MM.1S (cell line): ENCODE results near the gene AQP10.
A peak's percentile ranks its signal among the peaks of the same experiment; 100 is the strongest.

Experiments used
- DNase-seq: peaks from one replicate; pipeline ENCODE4 v3.0.0-alpha.2; 2015
- H2AFZ ChIP-seq: fragments of 300-600 bp; sonication (generic); 2 replicates; pipeline ENCODE4 v1.6.0; 2016; ENCODE audit warnings: antibody characterized with exemption, low read length
- H3F3A ChIP-seq: fragments of 300-600 bp; sonication (generic); 2 replicates; pipeline ENCODE4 v1.6.1; 2016; ENCODE audit warnings: mild to moderate bottlenecking, antibody characterized with exemption, low read length, moderate library complexity, mixed read lengths; ENCODE audit not compliant: insufficient read depth
- H3K27ac ChIP-seq: fragments of 300-600 bp; sonication (generic); 2 replicates; pipeline ENCODE4 v1.5.1; 2016; ENCODE audit warnings: mild to moderate bottlenecking, low read length
- H3K27me3 ChIP-seq: fragments of 300-600 bp; sonication (generic); replicated peaks from 2 replicates; pipeline ENCODE4 v1.6.0; 2016; ENCODE audit warnings: low read length; ENCODE audit not compliant: insufficient read depth
- H3K36me3 ChIP-seq: fragments of 300-600 bp; sonication (generic); replicated peaks from 2 replicates; pipeline ENCODE4 v1.6.1; 2016; ENCODE audit warnings: mild to moderate bottlenecking, low read length, mixed read lengths; ENCODE audit not compliant: insufficient read depth
- H3K4me1 ChIP-seq: fragments of 300-600 bp; sonication (generic); 2 replicates; pipeline ENCODE4 v1.6.1; 2016; ENCODE audit warnings: low read length, mixed read lengths
- H3K4me2 ChIP-seq: fragments of 300-600 bp; sonication (generic); 2 replicates; pipeline ENCODE4 v1.6.0; 2016; ENCODE audit warnings: low read depth, low read length
- H3K4me3 ChIP-seq: fragments of 300-600 bp; sonication (generic); 2 replicates; pipeline ENCODE4 v1.5.1; 2016; ENCODE audit warnings: low read length, mixed read lengths
- H3K79me2 ChIP-seq: fragments of 300-600 bp; sonication (generic); 2 replicates; pipeline ENCODE4 v1.6.1; 2016; ENCODE audit warnings: mixed run types, low read length, mixed read lengths
- H3K9ac ChIP-seq: fragments of 300-600 bp; sonication (generic); 2 replicates; pipeline ENCODE4 v1.6.1; 2016; ENCODE audit warnings: low read length, mixed read lengths
- H3K9me2 ChIP-seq: fragments of 300-600 bp; sonication (generic); replicated peaks from 2 replicates; pipeline ENCODE4 v1.6.1; 2016; ENCODE audit warnings: mild to moderate bottlenecking, low read length, mixed read lengths; ENCODE audit not compliant: insufficient read depth
- H3K9me3 ChIP-seq: fragments of 300-600 bp; sonication (generic); replicated peaks from 2 replicates; pipeline ENCODE4 v1.6.1; 2016; ENCODE audit warnings: mild to moderate bottlenecking, low read length, mixed read lengths; ENCODE audit not compliant: insufficient read depth
- H4K20me1 ChIP-seq: fragments of 300-600 bp; sonication (generic); 2 replicates; pipeline ENCODE4 v1.6.1; 2016; ENCODE audit warnings: mild to moderate bottlenecking, low read length, moderate library complexity, mixed read lengths; ENCODE audit not compliant: insufficient read depth
- EZH2 ChIP-seq: fragments of 300-600 bp; sonication (generic); optimal IDR thresholded peaks from 2 replicates; pipeline ENCODE3; 2017; ENCODE audit warnings: low read depth, mild to moderate bottlenecking, antibody characterized with exemption, low read length, mixed read lengths
- EZH2phosphoT487 ChIP-seq: fragments of 300-600 bp; sonication (generic); IDR thresholded peaks from 2 replicates; pipeline ENCODE4 v1.6.1; 2018; ENCODE audit warnings: antibody characterized with exemption, low read length
- TF ChIP-seq, protein P1 (sequence below): fragments of 300-600 bp; sonication (generic); IDR thresholded peaks from 2 replicates; pipeline ENCODE4 v1.5.1; 2016; ENCODE audit warnings: antibody characterized with exemption, low read length, mixed read lengths

The AQP10 gene

DNA sequence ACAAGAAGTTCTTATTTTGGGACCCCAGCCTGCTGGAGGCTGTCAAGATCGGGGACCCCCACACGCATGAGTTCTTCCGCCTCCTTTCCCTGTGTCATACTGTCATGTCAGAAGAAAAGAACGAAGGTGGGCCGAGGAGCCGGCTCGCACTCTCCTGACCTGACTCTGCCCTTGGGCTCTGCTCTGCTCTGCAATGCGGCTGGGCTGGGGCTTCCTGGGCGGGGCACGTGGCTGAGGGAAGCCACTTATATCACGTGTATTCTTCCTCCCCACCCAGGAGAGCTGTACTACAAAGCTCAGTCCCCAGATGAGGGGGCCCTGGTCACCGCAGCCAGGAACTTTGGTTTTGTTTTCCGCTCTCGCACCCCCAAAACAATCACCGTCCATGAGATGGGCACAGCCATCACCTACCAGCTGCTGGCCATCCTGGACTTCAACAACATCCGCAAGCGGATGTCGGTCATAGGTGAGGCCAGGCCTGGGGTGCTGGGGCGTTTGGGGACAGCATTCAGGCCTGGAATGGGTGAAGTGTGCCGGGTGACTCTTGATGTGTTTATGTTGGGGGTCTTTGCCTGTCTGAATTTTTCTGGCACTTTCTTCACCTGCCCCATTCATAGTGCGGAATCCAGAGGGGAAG is 22.1 kb downstream of the AQP10 start:
- Histone ChIP-seq H3K4me2 (no peak overlapping the region), H3K36me3 (peaks cover 67% of the 10 kb centered on the region), H3K27me3 (no peaks in the 10 kb centered on the region), H2AFZ (no peak overlapping the region), H3F3A (0 out of 2 replicates have a peak, but pooled peaks cover 6% of the 10 kb centered on the region), H3K27ac (no peak overlapping the region), H3K9ac (no peak overlapping the region), H3K79me2 (peaks cover 57% of the 10 kb centered on the region), H3K9me3 (no peaks in the 10 kb centered on the region), H3K4me3 (no peak overlapping the region), H4K20me1 (no peaks in the 10 kb centered on the region), H3K4me1 (no peaks in the 10 kb centered on the region), H3K9me2 (no peaks in the 10 kb centered on the region)
- TF ChIP-seq EZH2phosphoT487 (no peak), EZH2 (no peak)
- TF ChIP-seq, protein P1, sequence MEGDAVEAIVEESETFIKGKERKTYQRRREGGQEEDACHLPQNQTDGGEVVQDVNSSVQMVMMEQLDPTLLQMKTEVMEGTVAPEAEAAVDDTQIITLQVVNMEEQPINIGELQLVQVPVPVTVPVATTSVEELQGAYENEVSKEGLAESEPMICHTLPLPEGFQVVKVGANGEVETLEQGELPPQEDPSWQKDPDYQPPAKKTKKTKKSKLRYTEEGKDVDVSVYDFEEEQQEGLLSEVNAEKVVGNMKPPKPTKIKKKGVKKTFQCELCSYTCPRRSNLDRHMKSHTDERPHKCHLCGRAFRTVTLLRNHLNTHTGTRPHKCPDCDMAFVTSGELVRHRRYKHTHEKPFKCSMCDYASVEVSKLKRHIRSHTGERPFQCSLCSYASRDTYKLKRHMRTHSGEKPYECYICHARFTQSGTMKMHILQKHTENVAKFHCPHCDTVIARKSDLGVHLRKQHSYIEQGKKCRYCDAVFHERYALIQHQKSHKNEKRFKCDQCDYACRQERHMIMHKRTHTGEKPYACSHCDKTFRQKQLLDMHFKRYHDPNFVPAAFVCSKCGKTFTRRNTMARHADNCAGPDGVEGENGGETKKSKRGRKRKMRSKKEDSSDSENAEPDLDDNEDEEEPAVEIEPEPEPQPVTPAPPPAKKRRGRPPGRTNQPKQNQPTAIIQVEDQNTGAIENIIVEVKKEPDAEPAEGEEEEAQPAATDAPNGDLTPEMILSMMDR, result no peak
- DNase-seq, result peak; percentile 4

DNA sequence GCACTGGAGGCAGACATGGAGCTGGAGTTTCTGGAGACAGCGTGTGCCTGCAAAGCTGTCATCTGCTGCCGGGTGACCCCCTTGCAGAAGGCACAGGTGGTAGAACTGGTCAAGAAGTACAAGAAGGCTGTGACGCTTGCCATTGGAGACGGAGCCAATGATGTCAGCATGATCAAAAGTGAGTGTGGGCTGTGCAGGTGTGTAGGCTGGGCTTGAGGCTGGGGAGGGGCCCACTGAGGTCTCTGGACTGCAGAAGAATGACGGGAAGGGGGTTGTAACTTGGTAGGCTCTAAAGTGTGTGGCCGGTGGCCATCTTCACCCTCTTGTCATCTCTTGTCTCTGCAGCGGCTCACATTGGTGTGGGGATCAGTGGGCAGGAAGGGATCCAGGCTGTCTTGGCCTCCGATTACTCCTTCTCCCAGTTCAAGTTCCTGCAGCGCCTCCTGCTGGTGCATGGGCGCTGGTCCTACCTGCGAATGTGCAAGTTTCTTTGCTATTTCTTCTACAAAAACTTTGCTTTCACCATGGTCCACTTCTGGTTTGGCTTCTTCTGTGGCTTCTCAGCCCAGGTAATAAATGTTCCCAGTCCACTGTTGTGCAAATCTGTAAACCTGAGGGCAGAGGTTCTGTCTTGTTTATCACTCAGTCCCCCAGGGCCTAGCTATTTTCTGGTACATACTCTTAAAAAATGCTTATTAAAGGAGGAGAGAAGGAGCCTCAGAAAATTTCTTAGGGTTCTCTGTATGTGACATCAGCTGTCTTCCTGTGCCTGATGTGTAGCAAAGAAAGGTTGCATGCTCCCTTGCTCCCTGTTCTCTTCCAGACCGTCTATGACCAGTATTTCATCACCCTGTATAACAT is 24.3 kb downstream of the AQP10 start:
- no peak overlapping the region for H2AFZ ChIP-seq
- H4K20me1 ChIP-seq, result no peaks in the 10 kb centered on the region
- H3K9me2 ChIP-seq, result no peaks in the 10 kb centered on the region
- H3K9me3 ChIP-seq, result no peaks in the 10 kb centered on the region
- no peaks in the 10 kb centered on the region for H3K4me1 ChIP-seq
- no peak overlapping the region for H3K4me3 ChIP-seq
- no peak overlapping the region for H3K9ac ChIP-seq
- peak; percentile 71 for DNase-seq
- H3K36me3 ChIP-seq, result peaks cover 56% of the 10 kb centered on the region
- no peak overlapping the region for H3K27ac ChIP-seq
- H3K79me2 ChIP-seq, result peaks cover 35% of the 10 kb centered on the region
- no peaks in the 10 kb centered on the region for H3K27me3 ChIP-seq
- no peak for TF ChIP-seq EZH2phosphoT487
- TF ChIP-seq, protein P1, result peak; percentile 96
- no peak overlapping the region for H3K4me2 ChIP-seq
- peaks cover 7% of the 10 kb centered on the region; the same call in 1 of the 2 replicates for H3F3A ChIP-seq

DNA sequence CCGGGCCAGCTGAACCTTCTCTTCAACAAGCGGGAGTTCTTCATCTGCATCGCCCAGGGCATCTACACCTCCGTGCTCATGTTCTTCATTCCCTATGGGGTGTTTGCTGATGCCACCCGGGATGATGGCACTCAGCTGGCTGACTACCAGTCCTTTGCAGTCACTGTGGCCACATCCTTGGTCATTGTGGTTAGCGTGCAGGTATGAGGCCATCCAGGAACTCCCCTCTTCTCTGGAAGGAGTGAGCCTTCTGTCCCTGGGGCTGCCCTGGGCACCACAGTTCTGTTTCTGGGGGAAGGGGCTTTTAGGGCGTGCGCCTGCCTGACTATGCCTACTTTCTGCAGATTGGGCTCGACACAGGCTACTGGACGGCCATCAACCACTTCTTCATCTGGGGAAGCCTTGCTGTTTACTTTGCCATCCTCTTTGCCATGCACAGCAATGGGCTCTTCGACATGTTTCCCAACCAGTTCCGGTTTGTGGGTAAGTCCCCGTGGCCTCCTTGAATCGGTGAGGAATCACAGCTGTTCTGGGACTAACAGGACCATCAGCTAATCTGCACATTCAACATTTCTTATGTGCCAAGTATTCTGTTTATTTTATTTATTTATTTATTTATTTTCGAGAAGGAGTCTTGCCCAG is 25.5 kb downstream of the AQP10 start:
- H3K27ac ChIP-seq, result no peak overlapping the region
- H3F3A ChIP-seq, result peaks cover 10% of the 10 kb centered on the region
- no peaks in the 10 kb centered on the region for H3K27me3 ChIP-seq
- H3K9me3 ChIP-seq, result no peaks in the 10 kb centered on the region
- no peaks in the 10 kb centered on the region for H3K9me2 ChIP-seq
- DNase-seq, result peak; percentile 4
- peaks cover 27% of the 10 kb centered on the region for H3K79me2 ChIP-seq
- H3K36me3 ChIP-seq, result peaks cover 46% of the 10 kb centered on the region
- TF ChIP-seq, protein P1, result no peak
- TF ChIP-seq EZH2 (no peak), EZH2phosphoT487 (no peak)
- H3K9ac ChIP-seq, result no peak overlapping the region
- H2AFZ ChIP-seq, result no peak overlapping the region
- H3K4me1 ChIP-seq, result no peaks in the 10 kb centered on the region
- no peak overlapping the region for H3K4me3 ChIP-seq
- no peak overlapping the region for H3K4me2 ChIP-seq
- H4K20me1 ChIP-seq, result no peaks in the 10 kb centered on the region
